Thoracic aorta (tissue), 2 donors: ENCODE data around the gene PDILT. TPM values are rescaled to one million over a fixed set of nuclear protein-coding genes. Genes with fewer than 3 reads are reported as not detected.

Experiments used
- ATAC-seq: fragments of 150-250 bp; one replicate; pipeline ENCODE4 v1.8.0; 2017; ENCODE audit warnings: low read depth; ENCODE audit not compliant: insufficient number of reproducible peaks, low FRiP score
- DNase-seq: peaks from one replicate; pipeline ENCODE4 v3.0.0-alpha.2; 2020; ENCODE audit warnings: low spot score
- H3K27ac ChIP-seq, 2 donors: fragments of 200-600 bp; sonication (generic); 1 replicate in 1 of 2; 2 replicates in 1 of 2; pipeline ENCODE4 v1.5.1; 2016; ENCODE audit warnings: mild to moderate bottlenecking in 2 of 2, moderate library complexity in 2 of 2
- H3K27me3 ChIP-seq: fragments of 200-600 bp; sonication (generic); replicated peaks from 2 replicates; pipeline ENCODE4 v1.6.0; 2016; ENCODE audit warnings: mild to moderate bottlenecking; ENCODE audit not compliant: insufficient read depth
- H3K36me3 ChIP-seq: fragments of 200-600 bp; sonication (generic); one replicate; pipeline ENCODE4 v1.5.1; 2016
- H3K4me1 ChIP-seq, 2 donors: fragments of 200-600 bp; sonication (generic); 1 replicate in 1 of 2; 2 replicates in 1 of 2; pipeline versions ENCODE4 v1.5.1 to v1.6.0; 2016; ENCODE audit warnings: low read depth in 2 of 2, mild to moderate bottlenecking in 1 of 2; ENCODE audit not compliant: control insufficient read depth in 1 of 2
- H3K4me3 ChIP-seq: fragments of 200-600 bp; sonication (generic); 2 replicates; pipeline ENCODE4 v1.5.1; 2016; ENCODE audit warnings: mild to moderate bottlenecking
- H3K9me3 ChIP-seq: fragments of 200-600 bp; sonication (generic); 2 replicates; pipeline ENCODE4 v1.5.1; 2016
- total RNA-seq, 2 donors: library from RNA; depleted of rRNA; stranded (reverse); fragments of >200 nt; gene quantifications; one replicate each; pipeline versions ENCODE4 v1.1.0 to v1.2.3, GENCODE V29; 2016
- TF ChIP-seq, protein P1 (sequence below): fragments of 200-600 bp; sonication (generic); IDR thresholded peaks from one replicate; pipeline ENCODE4 v1.5.1; 2019; ENCODE audit warnings: antibody characterized with exemption

Gene PDILT
- total RNA-seq, 2 donors from 2014 or later: not detected

DNA sequence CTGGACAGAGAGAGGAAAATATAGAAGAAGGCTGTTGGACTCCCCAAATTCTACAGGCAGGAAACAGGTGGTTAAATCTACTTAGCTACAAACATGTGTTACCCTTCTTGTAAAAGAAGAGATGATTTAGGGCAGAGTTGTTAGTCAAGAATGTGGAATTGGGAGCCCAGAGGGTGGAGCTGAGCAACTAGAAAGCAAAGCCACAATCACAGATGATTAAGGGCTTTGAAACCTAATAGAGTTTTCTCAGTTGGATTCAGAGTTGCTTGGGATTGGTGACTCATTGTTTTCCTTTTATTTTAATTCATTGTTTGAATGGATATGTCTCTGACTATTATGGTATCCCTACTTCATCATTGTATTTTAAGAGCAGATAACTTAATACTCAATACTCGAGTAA, 11.0 kb upstream of the PDILT start:
- Histone ChIP-seq H3K27me3 (no peaks in the 10 kb centered on the region), H3K27ac (no peak overlapping the region), H3K4me3 (no peak overlapping the region), H3K36me3 (no peaks in the 10 kb centered on the region), H3K9me3 (no peaks in the 10 kb centered on the region), H3K4me1 (no peaks in the 10 kb centered on the region)
- ATAC-seq (no peak), DNase-seq (no peak)
- TF ChIP-seq, protein P1, sequence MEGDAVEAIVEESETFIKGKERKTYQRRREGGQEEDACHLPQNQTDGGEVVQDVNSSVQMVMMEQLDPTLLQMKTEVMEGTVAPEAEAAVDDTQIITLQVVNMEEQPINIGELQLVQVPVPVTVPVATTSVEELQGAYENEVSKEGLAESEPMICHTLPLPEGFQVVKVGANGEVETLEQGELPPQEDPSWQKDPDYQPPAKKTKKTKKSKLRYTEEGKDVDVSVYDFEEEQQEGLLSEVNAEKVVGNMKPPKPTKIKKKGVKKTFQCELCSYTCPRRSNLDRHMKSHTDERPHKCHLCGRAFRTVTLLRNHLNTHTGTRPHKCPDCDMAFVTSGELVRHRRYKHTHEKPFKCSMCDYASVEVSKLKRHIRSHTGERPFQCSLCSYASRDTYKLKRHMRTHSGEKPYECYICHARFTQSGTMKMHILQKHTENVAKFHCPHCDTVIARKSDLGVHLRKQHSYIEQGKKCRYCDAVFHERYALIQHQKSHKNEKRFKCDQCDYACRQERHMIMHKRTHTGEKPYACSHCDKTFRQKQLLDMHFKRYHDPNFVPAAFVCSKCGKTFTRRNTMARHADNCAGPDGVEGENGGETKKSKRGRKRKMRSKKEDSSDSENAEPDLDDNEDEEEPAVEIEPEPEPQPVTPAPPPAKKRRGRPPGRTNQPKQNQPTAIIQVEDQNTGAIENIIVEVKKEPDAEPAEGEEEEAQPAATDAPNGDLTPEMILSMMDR: no peak

DNA sequence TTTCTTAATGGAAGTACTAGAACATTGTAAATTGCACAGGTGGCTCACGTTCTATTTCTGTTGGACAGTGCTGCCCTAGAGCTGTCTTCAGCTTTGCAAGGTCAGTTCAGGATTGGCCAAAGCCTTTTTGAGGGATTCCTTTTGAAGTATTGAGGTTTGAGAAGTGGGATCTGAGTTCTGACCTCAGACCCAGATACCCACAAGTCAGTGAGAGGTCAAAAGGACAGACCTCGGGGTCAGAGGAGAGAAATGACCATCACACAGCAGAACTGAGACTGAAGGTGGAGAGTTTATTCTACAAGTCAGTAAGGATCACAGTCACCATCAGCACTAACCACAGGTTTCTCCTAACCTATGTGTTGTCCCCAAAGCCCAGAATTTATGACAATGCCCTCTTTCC, 6.5 kb upstream of the PDILT start:
- H3K4me1 ChIP-seq: no peaks in the 10 kb centered on the region
- TF ChIP-seq, protein P1: no peak
- no peak overlapping the region for H3K4me3 ChIP-seq
- no peaks in the 10 kb centered on the region for H3K27me3 ChIP-seq
- no peak overlapping the region for H3K27ac ChIP-seq
- no peak for DNase-seq
- H3K9me3 ChIP-seq: no peaks in the 10 kb centered on the region
- ATAC-seq: no peak
- no peaks in the 10 kb centered on the region for H3K36me3 ChIP-seq

DNA sequence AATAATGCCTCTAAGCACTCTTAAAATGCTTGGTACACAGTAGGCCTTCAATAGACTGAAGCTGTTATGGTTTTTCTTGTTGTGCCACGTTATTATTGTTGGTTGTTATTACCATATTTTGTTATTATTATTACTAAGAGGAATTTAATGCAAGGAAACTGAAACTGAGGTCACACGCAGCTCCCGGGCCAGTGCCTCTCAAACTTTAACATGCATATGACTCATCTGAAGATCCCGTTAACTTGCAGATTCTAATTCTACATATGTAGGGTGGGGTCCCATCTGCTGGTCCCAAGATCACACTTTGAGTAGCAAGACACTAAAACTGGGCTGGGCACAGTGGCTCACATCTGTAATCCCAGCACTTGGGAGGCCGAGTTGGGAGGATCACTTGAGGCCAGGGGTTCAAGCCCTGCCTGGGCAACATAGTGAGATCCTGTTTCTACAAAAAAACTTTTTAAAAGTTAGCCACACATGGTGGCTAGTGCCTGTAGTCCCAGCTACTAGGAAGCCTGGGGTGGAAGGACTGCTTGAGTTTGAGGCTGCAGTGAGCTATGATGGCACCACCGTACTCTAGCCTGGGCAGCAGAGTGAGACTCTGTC, 5.7 kb upstream of the PDILT start:
- no peak overlapping the region for H3K4me3 ChIP-seq
- no peaks in the 10 kb centered on the region for H3K9me3 ChIP-seq
- H3K27me3 ChIP-seq: no peaks in the 10 kb centered on the region
- ATAC-seq (no peak), DNase-seq (no peak)
- H3K27ac ChIP-seq: no peak overlapping the region
- H3K4me1 ChIP-seq: no peaks in the 10 kb centered on the region
- TF ChIP-seq, protein P1: no peak
- no peaks in the 10 kb centered on the region for H3K36me3 ChIP-seq

DNA sequence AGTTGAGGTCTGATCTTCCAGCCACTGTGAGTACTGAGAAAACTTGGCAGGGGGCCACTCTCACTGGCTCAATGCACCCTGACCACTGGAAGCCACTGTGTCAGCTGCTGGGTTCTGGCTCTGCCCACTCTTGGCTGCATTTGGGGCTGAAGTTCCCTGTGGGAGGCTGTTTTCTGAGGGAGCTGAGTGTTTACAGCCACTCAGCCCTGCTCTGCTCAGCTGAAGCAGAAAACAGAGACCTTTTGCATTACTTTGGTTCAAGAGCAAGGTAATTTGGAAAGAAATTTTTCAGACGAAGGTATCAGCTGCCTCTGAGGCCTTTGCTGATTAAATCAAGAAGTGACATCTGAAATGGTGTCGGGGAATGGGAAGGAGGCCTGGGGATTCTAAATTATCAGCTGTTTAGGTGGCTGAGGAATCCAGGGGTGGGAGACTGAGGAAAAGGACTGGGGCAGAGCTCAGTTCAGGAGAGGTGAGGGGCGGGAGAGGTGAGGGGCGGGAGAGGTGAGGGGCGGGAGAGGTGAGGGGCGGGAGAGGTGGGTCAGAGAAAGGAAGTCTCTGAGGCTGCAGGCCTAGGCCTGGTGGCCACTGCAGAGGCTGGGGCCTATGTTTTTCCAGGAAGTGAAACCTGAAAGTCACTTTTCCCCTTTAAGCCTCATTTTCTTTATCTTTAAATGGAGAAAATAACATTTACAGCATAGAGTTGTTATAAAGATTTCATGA, 5.0 kb upstream of the PDILT start, which contains the start of gene ACSM5:
TSS of gene ACSM5 (plus strand) at position 137 of the 723 bp plus-strand sequence. CDS start 1,951 bp downstream, outside the sequence.
- no peak within 1 kb of the TSS for H3K4me3 ChIP-seq
- no peaks in the 10 kb centered on the region for H3K4me1 ChIP-seq
- DNase-seq (no peak), ATAC-seq (no peak)
- H3K27ac ChIP-seq: peak within 1 kb of the TSS in 1 of 2 donors; percentile 21
- TF ChIP-seq, protein P1: no peak
- H3K36me3 ChIP-seq: no peaks in the 10 kb centered on the region
- H3K9me3 ChIP-seq: no peaks in the 10 kb centered on the region
- no peaks in the 10 kb centered on the region for H3K27me3 ChIP-seq

DNA sequence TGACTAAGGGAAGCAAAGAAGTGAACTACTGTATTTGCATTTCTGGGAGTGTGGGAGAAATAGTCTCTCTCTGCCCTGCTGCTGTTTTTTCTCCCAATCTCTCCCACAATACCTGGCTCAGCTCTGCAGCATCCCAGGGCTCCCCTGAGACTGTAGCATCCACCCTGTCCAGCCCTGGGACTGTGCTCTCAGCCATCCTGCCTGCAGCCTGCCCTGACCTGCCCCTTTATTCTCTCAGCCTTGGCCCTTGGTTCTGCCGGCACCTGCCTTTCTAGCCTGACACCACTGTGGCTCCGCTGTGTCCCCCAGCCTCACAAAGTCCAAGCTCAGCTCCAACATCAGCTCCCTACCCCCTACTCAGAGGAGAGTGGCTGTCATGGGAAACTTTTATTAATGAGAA, 1.9 kb downstream of the PDILT start:
- no peaks in the 10 kb centered on the region for H3K9me3 ChIP-seq
- H3K4me1 ChIP-seq: no peaks in the 10 kb centered on the region
- TF ChIP-seq, protein P1: no peak
- H3K27me3 ChIP-seq: no peaks in the 10 kb centered on the region
- H3K36me3 ChIP-seq: no peaks in the 10 kb centered on the region
- no peak overlapping the region for H3K27ac ChIP-seq
- H3K4me3 ChIP-seq: no peak overlapping the region
- no peak for ATAC-seq
- DNase-seq: no peak
